ENCODE results near the gene GLUL. TPM values are rescaled to one million over a fixed set of nuclear protein-coding genes. Genes with fewer than 3 reads are reported as not detected.

The GLUL gene
- polyA plus RNA-seq, 5 donors: 393 to 445 (median 421) TPM

DNA sequence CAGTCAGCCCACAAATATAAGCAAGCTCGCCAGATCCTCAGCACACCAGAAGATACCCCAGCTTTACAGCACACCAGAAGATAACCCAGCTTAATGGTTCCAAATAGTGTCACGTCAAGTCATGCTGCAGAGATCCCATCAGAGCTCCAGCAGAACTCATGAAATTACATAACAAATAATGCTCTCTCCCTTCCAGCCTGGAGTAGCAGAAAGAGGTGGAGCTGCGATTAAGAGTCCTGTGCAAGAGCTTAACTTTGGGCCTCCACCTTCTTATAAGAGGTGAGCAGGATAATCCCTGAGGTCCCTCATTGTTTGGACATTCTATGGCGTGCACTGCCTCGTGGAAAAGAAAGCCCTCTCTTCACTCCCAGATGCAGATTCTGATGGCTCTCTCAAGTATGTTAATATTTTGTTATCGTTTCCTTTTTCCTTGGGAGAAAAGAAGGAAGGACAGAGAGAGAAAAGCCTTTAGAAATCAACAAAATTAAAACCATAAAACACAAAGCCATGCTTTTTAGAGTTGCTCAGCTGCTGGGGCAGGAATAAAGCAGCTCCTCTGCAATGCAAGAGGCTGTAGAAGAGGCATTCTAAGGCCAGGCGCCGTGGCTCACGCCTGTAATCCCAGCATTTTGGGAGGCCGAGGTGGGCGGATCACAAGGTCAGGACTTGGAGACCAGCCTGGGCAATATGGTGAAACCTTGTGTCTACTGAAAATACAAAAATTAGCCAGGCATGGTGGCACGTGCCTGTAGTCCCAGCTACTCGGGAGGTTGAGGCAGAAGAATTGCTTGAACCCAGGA, 59.1 kb downstream of the GLUL start:
- no peak for DNase-seq

Other genes starting within 250 kb of the GLUL start
- gene TEDDM1, start 8.9 kb upstream of the GLUL start, polyA plus RNA-seq (ENCODE audit: insufficient read depth in 1 of 5, insufficient read length in 5 of 5, low replicate concordance in 1 of 5): under 1 TPM; 0.04 to 0.44 (median 0.21) TPM
- gene RGSL1, start 58.4 kb upstream of the GLUL start, polyA plus RNA-seq (ENCODE audit: insufficient read depth in 1 of 5, insufficient read length in 5 of 5, low replicate concordance in 1 of 5): not detected
- gene RNASEL, start 197.5 kb upstream of the GLUL start, polyA plus RNA-seq (ENCODE audit: insufficient read depth in 1 of 5, insufficient read length in 5 of 5, low replicate concordance in 1 of 5): 10 to 100 TPM in 4 of 5 donors, 1 to 10 TPM in 1; 8.7 to 13.2 (median 12.6) TPM
- gene RGS16, start 212.6 kb upstream of the GLUL start, polyA plus RNA-seq (ENCODE audit: insufficient read depth in 1 of 5, insufficient read length in 5 of 5, low replicate concordance in 1 of 5): 1 to 10 TPM; 3.9 to 6.1 (median 5.5) TPM